H1 (cell line): ENCODE results near the gene CTPS1. TPM values are rescaled to one million over a fixed set of nuclear protein-coding genes. Genes with fewer than 3 reads are reported as not detected.

ENCODE experiments used
- CTCF ChIA-PET: fragments of 300-600 bp; sonication (Branson Sonifier 250); formaldehyde crosslinking; loops from one replicate; lab custom pipeline; 2021; ENCODE audit not compliant: partially characterized antibody; lab: Charles Lee
- POLR2A ChIA-PET: fragments of 300-600 bp; sonication (Branson Sonifier 250); formaldehyde crosslinking; loops from one replicate; lab custom pipeline; 2021; ENCODE audit warnings: inconsistent platforms; ENCODE audit not compliant: partially characterized antibody; lab: Charles Lee
- DNase-seq, 2 experiments: peaks; one replicate each; pipeline versions ENCODE4 v3.0.0 to v3.0.0-alpha.2; 2010 to 2022; ENCODE audit warnings: low spot score in 2 of 2, low read depth in 1 of 2, mixed read lengths in 1 of 2
- FAIRE-seq: peaks from 2 replicates; lab custom pipeline; 2011; peaks lifted over from hg19 to GRCh38; lab: Jason Lieb, UNC
- H2AFZ ChIP-seq: 2 replicates; pipeline ENCODE4 v1.8.1; 2012; ENCODE audit warnings: low read length, inconsistent platforms
- H2AK5ac ChIP-seq: 2 replicates; pipeline ENCODE4 v1.6.1; 2013; ENCODE audit warnings: low read depth, low read length
- H2BK120ac ChIP-seq: replicated peaks from 2 replicates; pipeline ENCODE3; 2013; ENCODE audit warnings: low read depth, low read length, inconsistent platforms
- H2BK12ac ChIP-seq: 2 replicates; pipeline ENCODE4 v1.6.1; 2013; ENCODE audit warnings: low read depth, low read length
- H2BK15ac ChIP-seq: 2 replicates; pipeline ENCODE4 v1.6.1; 2013; ENCODE audit warnings: low read length
- H2BK20ac ChIP-seq: 2 replicates; pipeline ENCODE4 v1.6.1; 2013; ENCODE audit warnings: low read length
- H2BK5ac ChIP-seq: 2 replicates; pipeline ENCODE4 v1.6.1; 2013; ENCODE audit warnings: low read depth, low read length
- H3K14ac ChIP-seq: 2 replicates; pipeline ENCODE4 v1.6.1; 2013; ENCODE audit warnings: inconsistent platforms; ENCODE audit not compliant: insufficient read length
- H3K18ac ChIP-seq: 2 replicates; pipeline ENCODE4 v1.6.1; 2013; ENCODE audit warnings: low read length; ENCODE audit errors: extremely low read depth
- H3K23ac ChIP-seq: 2 replicates; pipeline ENCODE4 v1.6.1; 2013; ENCODE audit warnings: inconsistent platforms; ENCODE audit not compliant: insufficient read length
- H3K23me2 ChIP-seq: 2 replicates; pipeline ENCODE4 v1.6.1; 2013; ENCODE audit warnings: low read depth, low read length
- H3K27ac ChIP-seq: 2 replicates; pipeline ENCODE4 v1.6.1; 2011; ENCODE audit warnings: low read depth, low read length, inconsistent platforms
- H3K27me3 ChIP-seq, 4 experiments: replicated peaks in 1 of 4; 1 replicate in 1 of 4; 2 replicates in 3 of 4; pipeline versions ENCODE4 v1.6.1 to v1.8.1; 2011 to 2013; ENCODE audit warnings: low read length in 3 of 4, mild to moderate bottlenecking in 3 of 4, inconsistent platforms in 2 of 4, mixed read lengths in 2 of 4, moderate library complexity in 1 of 4; ENCODE audit not compliant: control insufficient read depth in 3 of 4, insufficient read depth in 3 of 4; ENCODE audit errors: extremely low read depth in 1 of 4
- H3K36me3 ChIP-seq, 4 experiments: 2 replicates each; pipeline versions ENCODE4 v1.6.1 to v1.8.1; 2011 to 2013; ENCODE audit warnings: mild to moderate bottlenecking in 4 of 4, low read length in 3 of 4, moderate library complexity in 2 of 4, control low read depth in 1 of 4, inconsistent platforms in 1 of 4; ENCODE audit not compliant: insufficient read depth in 4 of 4, control insufficient read depth in 2 of 4
- H3K4ac ChIP-seq: replicated peaks from 2 replicates; pipeline ENCODE3; 2013; ENCODE audit warnings: low read length, low read depth, mixed read lengths, inconsistent platforms; ENCODE audit not compliant: insufficient read length
- H3K4me1 ChIP-seq, 4 experiments: replicated peaks in 1 of 4; 1 replicate in 1 of 4; 2 replicates in 3 of 4; pipeline versions ENCODE4 v1.6.1 to v1.8.1; 2011 to 2013; ENCODE audit warnings: low read length in 3 of 4, inconsistent platforms in 2 of 4, mixed read lengths in 1 of 4; ENCODE audit not compliant: insufficient read depth in 4 of 4, control insufficient read depth in 3 of 4
- H3K4me2 ChIP-seq, 2 experiments: 2 replicates each; pipeline versions ENCODE4 v1.6.1 to v1.8.1; 2011 to 2013; ENCODE audit warnings: low read depth in 2 of 2, low read length in 2 of 2, control low read depth in 1 of 2, inconsistent platforms in 1 of 2, mild to moderate bottlenecking in 1 of 2; ENCODE audit not compliant: insufficient read depth in 1 of 2
- H3K4me3 ChIP-seq, 4 experiments: fragments of 200-600, 300-600 bp in 1 of 4; sonication (generic), shearing (Covaris generic), sonication (Bioruptor Twin) in 1 of 4; 2 replicates each; pipeline versions ENCODE4 v1.5.1 to v1.8.1; 2011 to 2016; ENCODE audit warnings: low read length in 4 of 4, low read depth in 3 of 4, control low read depth in 2 of 4, inconsistent platforms in 2 of 4, mild to moderate bottlenecking in 2 of 4, mixed read lengths in 1 of 4, moderate library complexity in 1 of 4; ENCODE audit not compliant: insufficient read depth in 2 of 4; ENCODE audit errors: extremely low read depth in 1 of 4
- H3K56ac ChIP-seq: replicated peaks from 2 replicates; pipeline ENCODE3; 2013; ENCODE audit warnings: low read depth, mild to moderate bottlenecking, mixed read lengths, low read length, inconsistent platforms; ENCODE audit not compliant: insufficient read length
- H3K79me1 ChIP-seq: 2 replicates; pipeline ENCODE4 v1.6.1; 2013; ENCODE audit warnings: low read depth, low read length, control low read depth
- H3K79me2 ChIP-seq, 2 experiments: 2 replicates each; pipeline versions ENCODE4 v1.6.1 to v1.8.1; 2012 to 2013; ENCODE audit warnings: low read length in 2 of 2, mild to moderate bottlenecking in 2 of 2, inconsistent platforms in 1 of 2; ENCODE audit not compliant: insufficient read depth in 2 of 2, control insufficient read depth in 1 of 2
- H3K9ac ChIP-seq, 4 experiments: replicated peaks in 1 of 4; 1 replicate in 1 of 4; 2 replicates in 3 of 4; pipeline versions ENCODE4 v1.6.1 to v1.8.1; 2011 to 2013; ENCODE audit warnings: low read depth in 3 of 4, low read length in 3 of 4, control low read depth in 2 of 4, mild to moderate bottlenecking in 2 of 4, moderate library complexity in 2 of 4, inconsistent platforms in 1 of 4; ENCODE audit errors: extremely low read depth in 1 of 4
- H3K9me3 ChIP-seq, 2 experiments: 2 replicates each; pipeline versions ENCODE4 v1.6.1 to v1.8.1; 2012 to 2013; ENCODE audit warnings: mild to moderate bottlenecking in 2 of 2, moderate library complexity in 2 of 2, control low read depth in 1 of 2, inconsistent platforms in 1 of 2, low read depth in 1 of 2, low read length in 1 of 2, mixed read lengths in 1 of 2; ENCODE audit not compliant: insufficient read depth in 2 of 2
- H4K20me1 ChIP-seq, 2 experiments: replicated peaks in 1 of 2; 2 replicates each; pipeline versions ENCODE3 to v1.8.1; 2011 to 2013; ENCODE audit warnings: inconsistent platforms in 2 of 2, low read length in 2 of 2, mild to moderate bottlenecking in 1 of 2; ENCODE audit not compliant: insufficient read depth in 2 of 2, control insufficient read depth in 1 of 2
- H4K5ac ChIP-seq: 2 replicates; pipeline ENCODE4 v1.6.1; 2013; ENCODE audit warnings: low read length, low read depth, mixed read lengths, inconsistent platforms; ENCODE audit not compliant: insufficient read length
- H4K8ac ChIP-seq: 2 replicates; pipeline ENCODE4 v1.8.0; 2013; ENCODE audit warnings: mild to moderate bottlenecking, moderate library complexity, low read length, inconsistent platforms; ENCODE audit not compliant: insufficient read depth; ENCODE audit errors: extremely low read depth
- H4K91ac ChIP-seq: replicated peaks from 2 replicates; pipeline ENCODE3; 2013; ENCODE audit warnings: low read length, mixed read lengths, inconsistent platforms; ENCODE audit not compliant: insufficient read length
- BACH1 ChIP-seq: IDR thresholded peaks from 2 replicates; pipeline ENCODE4 v1.6.1; 2012; ENCODE audit warnings: low read length, improper control_type of control experiment
- WGBS, 2 experiments: shearing (Covaris generic) in 1 of 2; methylation state at CpG; one replicate each; pipeline versions ENCODE4 v1.1.6 to v1.1.7; 2013 to 2015; ENCODE audit warnings: low lambda C conversion rate in 2 of 2, mixed read lengths in 2 of 2, inconsistent platforms in 1 of 2, low coverage in 1 of 2, missing lambda C conversion rate in 1 of 2; ENCODE audit not compliant: insufficient replicate concordance in 2 of 2, insufficient coverage in 1 of 2, insufficient read length in 1 of 2; ENCODE audit errors: extremely low coverage in 1 of 2, missing lambda C conversion rate in 1 of 2; 5-methylcytosine and 5-hydroxymethylcytosine counted together
- polyA plus RNA-seq, 7 experiments: library from polyadenylated mRNA; depleted of rRNA in 3 of 7; stranded (reverse) in 5 of 7; unstranded in 2 of 7; fragments of >200 nt in 5 of 7; fragments of 200-250 nt in 2 of 7; gene quantifications; 1 replicate in 5 of 7; 2 replicates in 1 of 7; 4 replicates in 1 of 7; pipeline versions ENCODE4 v1.2.1 to v1.2.3, GENCODE V29; 2011 to 2013; ENCODE audit warnings: missing spikeins in 2 of 7, mixed read lengths in 2 of 7
- total RNA-seq: library from RNA; stranded (reverse); fragmentation: NEBNext Ultra II Directional; extraction: Animal tissue kit (Norgen Biotek cat#: 25700); gene quantifications from 2 replicates; pipeline ENCODE4 v1.2.1, GENCODE V29; 2021

Gene CTPS1
- total and polyA plus RNA-seq, 2 of the 8 experiments (the other 6 are each of a cell fraction or from before 2014, with no cell fraction given): 35.5 to 103 TPM

DNA sequence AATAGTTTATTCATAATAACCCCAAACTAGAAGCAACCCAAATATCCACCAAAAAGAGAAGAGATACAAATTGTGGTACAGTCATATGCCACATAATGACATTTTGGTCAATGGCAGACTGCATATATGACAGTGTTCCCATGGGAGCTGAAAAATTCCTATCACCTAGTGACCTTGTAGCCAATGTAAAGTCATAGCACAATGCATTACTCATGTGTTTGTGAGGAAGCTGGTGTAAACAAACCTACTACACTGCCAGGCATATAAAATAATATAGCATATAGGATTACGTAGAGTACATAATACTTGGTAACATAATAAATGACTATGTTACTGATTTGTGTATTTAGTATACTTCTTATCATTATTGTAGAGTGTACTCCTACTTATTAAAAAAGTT lies 71.5 kb downstream of the CTPS1 start:
- ChIA-PET POLR2A (no interaction called here), CTCF (no interaction called here)
- Histone ChIP-seq H3K4me1 (no peaks in the 10 kb centered on the region), H2AFZ (no peak overlapping the region), H2BK120ac (no peak overlapping the region), H3K56ac (no peak overlapping the region), H3K27ac (no peak overlapping the region), H3K27me3 (no peaks in the 10 kb centered on the region), H4K8ac (no peak overlapping the region), H2BK15ac (no peak overlapping the region), H3K4me2 (no peak overlapping the region), H2AK5ac (no peak overlapping the region), H2BK20ac (no peak overlapping the region), H3K9ac (no peak overlapping the region), H4K91ac (no peak overlapping the region), H4K20me1 (peaks cover 0 to 3% of the 10 kb centered on the region in 2 experiments), H3K79me2 (no peaks in the 10 kb centered on the region), H3K23me2 (no peaks in the 10 kb centered on the region), H3K4me3 (no peak overlapping the region), H2BK12ac (no peak overlapping the region), H2BK5ac (no peak overlapping the region), H3K23ac (no peak overlapping the region), H3K18ac (no peak overlapping the region), H3K4ac (no peak overlapping the region), H3K9me3 (no peaks in the 10 kb centered on the region), H3K14ac (no peak overlapping the region), H3K36me3 (peaks cover 0 to 2% (median 0%) of the 10 kb centered on the region in 4 experiments; a peak in 1 of 8 replicates), H4K5ac (no peak overlapping the region), H3K79me1 (no peaks in the 10 kb centered on the region)
- FAIRE-seq (no peak), DNase-seq (no peak)
- 91% methylated on average over 1 of the region's 1 CpG; no CpG with 5 or more reads in 1 of the 2 experiments for WGBS, 2 experiments
- TF ChIP-seq BACH1: no peak
